A549 (cell line): Measurements from ENCODE around the gene UBASH3B. TPM values are rescaled to one million over a fixed set of nuclear protein-coding genes. Genes with fewer than 3 reads are reported as not detected.

ENCODE experiments used
- ATAC-seq, 2 experiments: fragments of 200-7000 bp in 1 of 2; fragments of >200 bp in 1 of 2; cut with Nextera tagmentation in 1 of 2; cut with Tn5 transposase in 1 of 2; 3 replicates each; pipeline versions ENCODE4 v1.8.0 to v1.9.1; 2018 to 2020; ENCODE audit warnings: mild to moderate bottlenecking in 1 of 2, moderate library complexity in 1 of 2
- CTCF ChIA-PET: fragments of 300-600 bp; sonication (Branson Sonifier 250); formaldehyde crosslinking; extraction: SDS; loops from one replicate; lab custom pipeline; 2021; ENCODE audit warnings: antibody characterized with exemption, inconsistent platforms; lab: Yijun Ruan, JAX
- POLR2A ChIA-PET: fragments of 350-600 bp; formaldehyde crosslinking; extraction: SDS; loops from one replicate; lab custom pipeline; 2021; ENCODE audit warnings: antibody characterized with exemption, inconsistent platforms; lab: Yijun Ruan, JAX
- DNase-seq, 2 experiments: peaks; one replicate each; pipeline versions ENCODE4 v3.0.0 to v3.0.0-alpha.2; 2011 to 2016; ENCODE audit warnings: low read depth in 1 of 2, low spot score in 1 of 2
- FAIRE-seq: peaks from 2 replicates; lab custom pipeline; 2011; peaks lifted over from hg19 to GRCh38; lab: Jason Lieb, UNC
- H3K27ac ChIP-seq, 2 experiments: fragments of >200 bp; sonication (Bioruptor Twin); formaldehyde crosslinking; 3 replicates each; pipeline ENCODE4 v1.5.1; 2016 to 2017
- H3K4me1 ChIP-seq: fragments of >200 bp; sonication (Bioruptor Twin); formaldehyde crosslinking; 3 replicates; pipeline ENCODE4 v1.6.1; 2016
- H3K4me2 ChIP-seq: fragments of >200 bp; sonication (Bioruptor Twin); formaldehyde crosslinking; 3 replicates; pipeline ENCODE4 v1.6.1; 2016
- H3K4me3 ChIP-seq: fragments of >200 bp; sonication (Bioruptor Twin); formaldehyde crosslinking; 3 replicates; pipeline ENCODE4 v1.5.1; 2016
- H3K9me3 ChIP-seq: fragments of >200 bp; sonication (Bioruptor Twin); formaldehyde crosslinking; 3 replicates; pipeline ENCODE4 v1.6.1; 2016
- BHLHE40 ChIP-seq: IDR thresholded peaks from 2 replicates; pipeline ENCODE4 v1.6.1; 2012; ENCODE audit warnings: low read depth, low read length, inconsistent platforms
- CBX2 ChIP-seq: fragments of 200-600 bp; sonication (generic); IDR thresholded peaks from 2 replicates; pipeline ENCODE4 v1.6.1; 2016; ENCODE audit warnings: low read depth, mild to moderate bottlenecking, borderline replicate concordance
- CEBPB ChIP-seq, 2 experiments: fragments of >200 bp in 1 of 2; sonication (Bioruptor Twin) in 1 of 2; formaldehyde crosslinking in 1 of 2; IDR thresholded peaks; 2 replicates each; pipeline ENCODE4 v1.6.1; 2012 to 2016
- CHD4 ChIP-seq: fragments of 200-600 bp; sonication (generic); IDR thresholded peaks from 2 replicates; pipeline ENCODE4 v1.6.1; 2016; ENCODE audit warnings: antibody characterized with exemption, mild to moderate bottlenecking, borderline replicate concordance
- ESRRA ChIP-seq: fragments of 150-350 bp; IDR thresholded peaks from 2 replicates; pipeline ENCODE4 v1.6.1; 2014; ENCODE audit warnings: mild to moderate bottlenecking, low read length, borderline replicate concordance
- FOSB ChIP-seq: fragments of 250-450 bp; sonication (Bioruptor Pico); IDR thresholded peaks from 2 replicates; pipeline ENCODE4 v1.5.0; 2020; ENCODE audit warnings: mild to moderate bottlenecking, moderate library complexity
- FOSL2 ChIP-seq, 2 experiments: fragments of 450-650 bp in 1 of 2; fragments of >200 bp in 1 of 2; sonication (Bioruptor Twin) in 1 of 2; formaldehyde crosslinking; IDR thresholded peaks; 2 replicates each; pipeline versions ENCODE4 v1.5.0 to v1.6.1; 2016 to 2020; ENCODE audit warnings: mild to moderate bottlenecking in 1 of 2, moderate library complexity in 1 of 2
- FOXS1 ChIP-seq: fragments of 250-450 bp; sonication (Bioruptor Pico); IDR thresholded peaks from 2 replicates; pipeline ENCODE4 v1.5.0; 2020; ENCODE audit warnings: mild to moderate bottlenecking, moderate library complexity
- GATA3 ChIP-seq: IDR thresholded peaks from 2 replicates; pipeline ENCODE4 v1.6.1; 2012; ENCODE audit warnings: borderline replicate concordance
- HEYL ChIP-seq: fragments of 250-450 bp; sonication (Bioruptor Pico); IDR thresholded peaks from 2 replicates; pipeline ENCODE4 v1.8.0; 2021; ENCODE audit warnings: mild to moderate bottlenecking, moderate library complexity
- HOXB5 ChIP-seq: fragments of 250-450 bp; sonication (Bioruptor Pico); IDR thresholded peaks from 2 replicates; pipeline ENCODE4 v1.5.0; 2020; ENCODE audit warnings: mild to moderate bottlenecking, moderate library complexity
- KDM5A ChIP-seq: fragments of 200-600 bp; sonication (generic); IDR thresholded peaks from 2 replicates; pipeline ENCODE4 v1.6.1; 2016; ENCODE audit warnings: antibody characterized with exemption, mild to moderate bottlenecking
- MAFK ChIP-seq: fragments of 450-650 bp; IDR thresholded peaks from 2 replicates; pipeline ENCODE4 v1.6.1; 2014; ENCODE audit not compliant: partially characterized antibody
- MAZ ChIP-seq: fragments of 150-350 bp; IDR thresholded peaks from 2 replicates; pipeline ENCODE4 v1.6.1; 2014; ENCODE audit warnings: antibody characterized with exemption, low read depth, low read length, borderline replicate concordance
- MYC ChIP-seq: IDR thresholded peaks from 2 replicates; pipeline ENCODE4 v1.6.1; 2012; ENCODE audit warnings: mild to moderate bottlenecking, inconsistent platforms, low read length, improper control_type of control experiment, borderline replicate concordance
- NR3C1 ChIP-seq: fragments of >200 bp; sonication (Bioruptor Twin); formaldehyde crosslinking; IDR thresholded peaks from 3 replicates; pipeline ENCODE4 v1.6.1; 2017
- POLR2A ChIP-seq: IDR thresholded peaks from 2 replicates; pipeline ENCODE4 v1.6.1; 2012; ENCODE audit warnings: mild to moderate bottlenecking, low read length
- RARB ChIP-seq: fragments of 250-450 bp; sonication (Bioruptor Pico); IDR thresholded peaks from 2 replicates; pipeline ENCODE4 v1.8.0; 2021; ENCODE audit warnings: mild to moderate bottlenecking, moderate library complexity
- RFX5 ChIP-seq: fragments of 450-650 bp; IDR thresholded peaks from 2 replicates; pipeline ENCODE4 v1.7.1; 2014; ENCODE audit warnings: antibody characterized with exemption, mild to moderate bottlenecking, moderate library complexity
- TFCP2L1 ChIP-seq: fragments of 250-450 bp; sonication (Bioruptor Pico); IDR thresholded peaks from 2 replicates; pipeline ENCODE4 v1.5.0; 2021; ENCODE audit warnings: mild to moderate bottlenecking
- whole genome bisulfite sequencing: methylation state at CpG from one replicate; pipeline ENCODE4 v1.1.6; 2017; ENCODE audit errors: missing lambda C conversion rate; 5-methylcytosine and 5-hydroxymethylcytosine counted together
- polyA plus RNA-seq, 4 experiments: library from polyadenylated mRNA; depleted of rRNA in 3 of 4; stranded (reverse); fragments of >200 nt; fragmentation: RNase III in 1 of 4; extraction: RNeasy Plus Mini Kit Qiagen cat#74134 plus additional on column Dnase treatment in 1 of 4; gene quantifications; 2 replicates in 3 of 4; 3 replicates in 1 of 4; pipeline ENCODE4 v1.2.3, GENCODE V29; 2011 to 2017
- TF ChIP-seq, protein P1 (sequence below): fragments of 150-350 bp; IDR thresholded peaks from 2 replicates; pipeline ENCODE4 v1.6.1; 2014; ENCODE audit warnings: low read depth, mild to moderate bottlenecking, low read length
- TF ChIP-seq, protein P2 (sequence below): IDR thresholded peaks from 2 replicates; pipeline ENCODE4 v1.6.1; 2012
- TF ChIP-seq, protein P3 (sequence below): IDR thresholded peaks from 2 replicates; pipeline ENCODE4 v1.6.1; 2012; ENCODE audit warnings: low read depth, borderline replicate concordance

UBASH3B gene
- polyA plus RNA-seq, 2 of the 4 experiments (the other 2 are of a cell fraction), result 33.4 to 43.0 TPM

GRCh38 chr11:122734848-122735496 lies 79.5 kb downstream of the UBASH3B start:
- H3K9me3 ChIP-seq, result no peaks in the 10 kb centered on the region
- DNase-seq (no peak), ATAC-seq (no peak), FAIRE-seq (no peak)
- H3K4me1 ChIP-seq, result peaks cover 74% of the 10 kb centered on the region
- TF ChIP-seq, protein P1, sequence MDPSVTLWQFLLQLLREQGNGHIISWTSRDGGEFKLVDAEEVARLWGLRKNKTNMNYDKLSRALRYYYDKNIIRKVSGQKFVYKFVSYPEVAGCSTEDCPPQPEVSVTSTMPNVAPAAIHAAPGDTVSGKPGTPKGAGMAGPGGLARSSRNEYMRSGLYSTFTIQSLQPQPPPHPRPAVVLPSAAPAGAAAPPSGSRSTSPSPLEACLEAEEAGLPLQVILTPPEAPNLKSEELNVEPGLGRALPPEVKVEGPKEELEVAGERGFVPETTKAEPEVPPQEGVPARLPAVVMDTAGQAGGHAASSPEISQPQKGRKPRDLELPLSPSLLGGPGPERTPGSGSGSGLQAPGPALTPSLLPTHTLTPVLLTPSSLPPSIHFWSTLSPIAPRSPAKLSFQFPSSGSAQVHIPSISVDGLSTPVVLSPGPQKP, result no peak
- TF ChIP-seq CHD4 (no peak), GATA3 (no peak), RARB (CRISPR knock-in tag) (no peak), BHLHE40 (no peak), ESRRA (no peak), MYC (no peak), KDM5A (no peak)
- H3K4me2 ChIP-seq, result no peak overlapping the region
- POLR2A ChIA-PET, result no interaction called here
- CTCF ChIA-PET, result interaction anchor here (2.2 kb wide), 1 partner anchor 19 kb away, joined by 7 read pairs; no protein-coding TSS in a partner anchor
- H3K27ac ChIP-seq, result no peak overlapping the region
- 66% methylated on average over 3 of the region's 3 CpGs for WGBS
- no peak overlapping the region for H3K4me3 ChIP-seq

DNA sequence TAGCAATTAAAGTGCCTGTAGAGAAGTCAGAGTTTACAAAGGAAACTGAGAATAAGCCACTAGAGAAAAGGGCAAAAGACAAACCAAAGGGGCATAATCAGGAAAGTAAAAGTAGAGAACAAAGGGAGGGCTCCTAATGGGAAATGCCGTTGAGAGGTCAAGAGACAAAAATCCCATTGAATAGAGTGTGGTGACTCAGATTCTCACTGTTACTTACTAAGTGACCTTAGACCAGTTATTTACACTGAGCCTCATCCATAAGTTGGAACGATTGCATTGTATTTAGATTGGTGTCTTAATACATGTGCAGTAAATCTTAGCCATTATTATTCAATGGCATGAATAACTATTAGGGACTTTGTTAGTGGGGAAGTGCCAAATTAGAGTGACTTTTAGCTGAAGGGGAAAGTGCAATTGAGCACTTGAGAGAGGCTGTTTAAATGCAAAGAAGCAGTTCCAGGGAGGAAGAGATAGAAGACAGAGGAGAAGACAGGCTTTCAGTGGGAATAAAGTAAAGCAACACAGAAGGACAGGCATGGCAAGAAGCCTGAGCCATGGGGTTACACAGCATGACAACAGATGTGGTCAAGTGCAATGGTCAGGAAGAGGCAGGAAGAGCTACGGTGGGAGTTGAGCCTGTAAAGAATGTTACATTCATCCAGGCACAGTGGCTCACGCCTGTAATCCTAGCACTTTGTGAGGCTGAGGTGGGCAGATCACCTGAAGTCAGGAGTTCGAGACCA lies 82.6 kb downstream of the UBASH3B start:
- no peak overlapping the region for H3K4me3 ChIP-seq
- DNase-seq (no peak), FAIRE-seq (no peak), ATAC-seq (peak in 1 of 2 experiments; percentile 58; a peak in 3 of 6 replicates)
- CTCF ChIA-PET, result interaction anchor here (1.6 kb wide), 1 partner anchor 81 kb away, joined by 4 read pairs; no protein-coding TSS in a partner anchor
- whole genome bisulfite sequencing, result 61% methylated on average over 5 of the region's 5 CpGs
- no peaks in the 10 kb centered on the region for H3K9me3 ChIP-seq
- H3K27ac ChIP-seq, result peak overlapping the region; percentile 51 to 63; a peak in 5 of 6 replicates
- TF ChIP-seq FOSL2 (IDR thresholded peaks at IDR 0.05) (no peak), FOSL2 (CRISPR knock-in tag; IDR thresholded peaks at IDR 0.05) (peak; percentile 26; the same call in 1 of the 2 replicates), HOXB5 (CRISPR knock-in tag) (no peak)
- peak overlapping the region; percentile 67 for H3K4me2 ChIP-seq
- H3K4me1 ChIP-seq, result peaks cover 50% of the 10 kb centered on the region
- POLR2A ChIA-PET, result no interaction called here

GRCh38 chr11:122741613-122742300 lies 86.2 kb downstream of the UBASH3B start:
- ATAC-seq (peak in 1 of 2 experiments; percentile 19; a peak in 1 of 6 replicates), FAIRE-seq (no peak)

DNA sequence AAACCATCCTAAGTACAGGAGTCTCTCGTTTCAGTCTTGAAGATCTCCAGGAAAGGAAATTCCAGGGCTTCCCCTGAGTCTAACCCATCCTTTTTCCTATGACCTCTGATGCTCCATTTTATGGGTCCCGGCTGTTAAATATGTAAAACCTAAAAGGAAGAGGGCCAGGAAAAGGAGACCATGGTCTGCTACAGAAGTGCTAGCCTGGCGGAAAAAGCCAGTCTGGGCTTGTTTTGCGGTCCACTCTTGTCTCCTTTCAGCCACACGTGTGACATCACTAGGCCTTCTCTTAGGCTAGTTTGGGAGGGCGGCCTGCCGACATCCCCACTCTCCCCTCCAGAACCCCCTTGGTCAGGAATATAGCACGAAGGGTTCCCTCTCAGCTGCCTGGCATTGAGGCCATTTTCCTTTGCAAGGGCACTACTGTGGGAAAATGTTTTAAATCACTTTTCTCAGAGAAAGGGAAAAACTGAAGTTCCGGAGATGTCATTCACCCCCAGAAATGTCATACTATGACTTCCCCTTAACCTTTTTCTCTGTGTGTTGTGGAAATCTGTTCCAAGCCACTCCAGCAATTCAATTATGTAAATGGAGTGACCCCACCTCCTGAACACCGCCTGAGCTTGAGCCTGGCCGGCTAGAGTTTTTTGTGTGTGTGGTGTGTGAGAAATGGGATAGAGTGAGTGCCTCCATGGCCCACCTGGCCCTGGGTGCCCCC lies 86.9 kb downstream of the UBASH3B start:
- Histone ChIP-seq H3K4me2 (no peak overlapping the region), H3K27ac (peak overlapping the region in 1 of 2 experiments; percentile 46; a peak in 1 of 6 replicates), H3K4me1 (peaks cover 31% of the 10 kb centered on the region), H3K4me3 (no peak overlapping the region), H3K9me3 (no peaks in the 10 kb centered on the region)
- ChIA-PET CTCF (interaction anchor here (1.0 to 2.8 kb wide), 3 partner anchors 35 to 114 kb away, joined by 3 to 7 read pairs (median 4); no protein-coding TSS in a partner anchor), POLR2A (no interaction called here)
- no peak for DNase-seq
- no peak for ATAC-seq
- FAIRE-seq, result no peak
- whole genome bisulfite sequencing, result 76% methylated on average over 11 of the region's 11 CpGs
- TF ChIP-seq RFX5 (no peak), HEYL (CRISPR knock-in tag) (no peak), TFCP2L1 (CRISPR knock-in tag) (no peak), MYC (no peak), ESRRA (no peak), FOXS1 (CRISPR knock-in tag) (no peak), CEBPB (IDR thresholded peaks at IDR 0.05) (no peak), MAFK (no peak), CBX2 (no peak), FOSB (CRISPR knock-in tag) (no peak), NR3C1 (no peak), MAZ (no peak)
- TF ChIP-seq, protein P2, sequence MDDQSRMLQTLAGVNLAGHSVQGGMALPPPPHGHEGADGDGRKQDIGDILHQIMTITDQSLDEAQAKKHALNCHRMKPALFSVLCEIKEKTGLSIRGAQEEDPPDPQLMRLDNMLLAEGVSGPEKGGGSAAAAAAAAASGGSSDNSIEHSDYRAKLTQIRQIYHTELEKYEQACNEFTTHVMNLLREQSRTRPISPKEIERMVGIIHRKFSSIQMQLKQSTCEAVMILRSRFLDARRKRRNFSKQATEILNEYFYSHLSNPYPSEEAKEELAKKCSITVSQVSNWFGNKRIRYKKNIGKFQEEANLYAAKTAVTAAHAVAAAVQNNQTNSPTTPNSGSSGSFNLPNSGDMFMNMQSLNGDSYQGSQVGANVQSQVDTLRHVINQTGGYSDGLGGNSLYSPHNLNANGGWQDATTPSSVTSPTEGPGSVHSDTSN, result no peak
- TF ChIP-seq, protein P3, sequence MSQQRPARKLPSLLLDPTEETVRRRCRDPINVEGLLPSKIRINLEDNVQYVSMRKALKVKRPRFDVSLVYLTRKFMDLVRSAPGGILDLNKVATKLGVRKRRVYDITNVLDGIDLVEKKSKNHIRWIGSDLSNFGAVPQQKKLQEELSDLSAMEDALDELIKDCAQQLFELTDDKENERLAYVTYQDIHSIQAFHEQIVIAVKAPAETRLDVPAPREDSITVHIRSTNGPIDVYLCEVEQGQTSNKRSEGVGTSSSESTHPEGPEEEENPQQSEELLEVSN, result no peak

More at GRCh38 chr11:122741613-122742300, 86.2 kb downstream of the UBASH3B start:
- peak overlapping the region in 1 of 2 experiments; percentile 46; a peak in 2 of 6 replicates for H3K27ac ChIP-seq
- H3K4me1 ChIP-seq, result peaks cover 36% of the 10 kb centered on the region
- 66% methylated on average over 12 of the region's 12 CpGs for WGBS
- H3K4me3 ChIP-seq, result no peak overlapping the region
- POLR2A ChIA-PET, result no interaction called here
- no peaks in the 10 kb centered on the region for H3K9me3 ChIP-seq
- no peak for TF ChIP-seq POLR2A
- TF ChIP-seq FOSL2 (IDR thresholded peaks at IDR 0.05), result no peak
- no peak for TF ChIP-seq FOSL2 (CRISPR knock-in tag; IDR thresholded peaks at IDR 0.05)
- no peak for TF ChIP-seq CHD4
- DNase-seq, result no peak
- no peak overlapping the region for H3K4me2 ChIP-seq
- CTCF ChIA-PET, result interaction anchor here (1.0 to 1.4 kb wide), 2 partner anchors 36 to 39 kb away, joined by 3 to 4 read pairs; no protein-coding TSS in a partner anchor
